HFF-Myc (cell line): ENCODE results near the gene DYNC1H1.
A peak's percentile ranks its signal among the peaks of the same experiment; 100 is the strongest.

Source experiments
- DNase-seq: peaks from one replicate; pipeline ENCODE4 v3.0.0-alpha.2; 2011; ENCODE audit warnings: low read depth; ENCODE audit errors: extremely low read depth
- H3K4me3 ChIP-seq: replicated peaks from 2 replicates; pipeline ENCODE4 v1.5.1; 2011; ENCODE audit warnings: low read depth, mild to moderate bottlenecking, control low read depth, low read length
- CTCF ChIP-seq: IDR thresholded peaks from 2 replicates; pipeline ENCODE4 v1.5.1; 2012; ENCODE audit warnings: mild to moderate bottlenecking, low read depth, low read length, control low read depth; ENCODE audit errors: missing control alignments

Gene DYNC1H1

GRCh38 chr14:102085948-102086708 is 121.8 kb downstream of the DYNC1H1 start:
- no peak for TF ChIP-seq CTCF
- no peak for DNase-seq
- H3K4me3 ChIP-seq: peak overlapping the region; percentile 80

GRCh38 chr14:102086709-102086971 is 122.3 kb downstream of the DYNC1H1 start:
- no peak for TF ChIP-seq CTCF
- DNase-seq: no peak

GRCh38 chr14:102086972-102087761 is 122.8 kb downstream of the DYNC1H1 start, which contains the start of gene HSP90AA1:
HSP90AA1 (minus strand) TSS chr14:102087044; CDS start chr14:102086378, 666 bp downstream.
- peak within 1 kb of the TSS; percentile 80 for H3K4me3 ChIP-seq
- TF ChIP-seq CTCF: no peak

More at GRCh38 chr14:102086709-102086971, 122.3 kb downstream of the DYNC1H1 start:
- H3K4me3 ChIP-seq: peak overlapping the region; percentile 80

GRCh38 chr14:102087762-102088011 is 123.3 kb downstream of the DYNC1H1 start:
- H3K4me3 ChIP-seq: peak overlapping the region; percentile 53
- no peak for TF ChIP-seq CTCF

More at GRCh38 chr14:102086972-102087761, 122.8 kb downstream of the DYNC1H1 start, which contains the start of gene HSP90AA1:
- peak; percentile 50 for DNase-seq

GRCh38 chr14:102088012-102088792 is 123.8 kb downstream of the DYNC1H1 start:
- TF ChIP-seq CTCF: no peak
- no peak for DNase-seq
- H3K4me3 ChIP-seq: peak overlapping the region; percentile 53

More at GRCh38 chr14:102087762-102088011, 123.3 kb downstream of the DYNC1H1 start:
- DNase-seq: no peak

- TF ChIP-seq CTCF: no peak
- DNase-seq: no peak
- no peak overlapping the region for H3K4me3 ChIP-seq
Observed at GRCh38 chr14:102089621-102090343, 125.4 kb downstream of the DYNC1H1 start.
